Natural killer cell (primary cell): ENCODE measurements around the gene CCDC198. TPM values are rescaled to one million over a fixed set of nuclear protein-coding genes. Genes with fewer than 3 reads are reported as not detected.

Experiments
- ATAC-seq, 3 donors: fragments of 150-1000 bp in 2 of 3; fragments of 200-7000 bp in 1 of 3; cut with Tn5 transposase; 1 replicate in 1 of 3; 2 replicates in 2 of 3; pipeline ENCODE4 v1.10.0; 2021; ENCODE audit warnings: mild to moderate bottlenecking in 2 of 3, moderate library complexity in 2 of 3
- DNase-seq, 2 donors: peaks; one replicate each; pipeline versions ENCODE4 v3.0.0 to v3.0.0-alpha.2; 2013 to 2021; ENCODE audit warnings: mixed read lengths in 1 of 2
- H3K27ac ChIP-seq: one replicate; pipeline ENCODE4 v1.5.1; 2013; ENCODE audit warnings: mild to moderate bottlenecking, low read length
- H3K27me3 ChIP-seq: one replicate; pipeline ENCODE4 v1.6.1; 2013; ENCODE audit warnings: low read length; ENCODE audit not compliant: control insufficient read depth, insufficient read depth
- H3K36me3 ChIP-seq: one replicate; pipeline ENCODE4 v1.6.1; 2013; ENCODE audit warnings: low read length; ENCODE audit not compliant: control insufficient read depth, insufficient read depth
- H3K4me1 ChIP-seq: one replicate; pipeline ENCODE4 v1.6.1; 2013; ENCODE audit warnings: low read length; ENCODE audit not compliant: control insufficient read depth, insufficient read depth
- H3K4me3 ChIP-seq: one replicate; pipeline ENCODE4 v1.5.1; 2013; ENCODE audit warnings: low read length
- H3K9me3 ChIP-seq: one replicate; pipeline ENCODE4 v1.6.1; 2013; ENCODE audit warnings: low read length; ENCODE audit not compliant: control insufficient read depth, insufficient read depth
- H3K27ac Mint-ChIP-seq, 2 donors: one replicate each; pipeline ENCODE4 v1.8.0; 2022; ENCODE audit warnings: mild to moderate bottlenecking in 2 of 2, mixed read lengths in 2 of 2, moderate library complexity in 1 of 2
- H3K27me3 Mint-ChIP-seq, 2 donors: one replicate each; pipeline ENCODE4 v1.8.0; 2022; ENCODE audit warnings: low read depth in 2 of 2, mixed read lengths in 2 of 2
- H3K36me3 Mint-ChIP-seq: one replicate; pipeline ENCODE4 v1.8.0; 2022; ENCODE audit warnings: mixed read lengths
- H3K4me1 Mint-ChIP-seq, 2 donors: one replicate each; pipeline ENCODE4 v1.8.0; 2022; ENCODE audit warnings: mixed read lengths in 2 of 2
- H3K4me3 Mint-ChIP-seq: one replicate; pipeline ENCODE4 v1.8.0; 2022; ENCODE audit warnings: mild to moderate bottlenecking, moderate library complexity, mixed read lengths
- H3K9me3 Mint-ChIP-seq, 2 donors: one replicate each; pipeline ENCODE4 v1.8.0; 2022; ENCODE audit warnings: mixed read lengths in 2 of 2
- WGBS: methylation state at CpG from one replicate; pipeline ENCODE4 v1.1.7; 2013; ENCODE audit warnings: missing lambda C conversion rate; ENCODE audit not compliant: insufficient coverage; 5-methylcytosine and 5-hydroxymethylcytosine counted together
- intact Hi-C: fragments of 100-400 bp; cut with micrococcal nuclease; formaldehyde crosslinking; loops from one replicate; pipeline ENCODE4 v1.14.2; 2022
- total RNA-seq, 4 donors: library from RNA; stranded (reverse); fragments of 120-200 nt in 1 of 4; gene quantifications; one replicate each; pipeline versions ENCODE4 v1.2.3 to v1.2.4, GENCODE V29; 2013 to 2022
- TF ChIP-seq, protein P1 (sequence below): fragments of 200-600 bp; IDR thresholded peaks from one replicate; pipeline ENCODE4 v1.8.0; 2022; ENCODE audit warnings: antibody characterized with exemption

CCDC198 gene
- total RNA-seq, 3 donors from 2014 or later (not counting 1 experiment from before 2014, with no cell fraction given), result not detected

DNA sequence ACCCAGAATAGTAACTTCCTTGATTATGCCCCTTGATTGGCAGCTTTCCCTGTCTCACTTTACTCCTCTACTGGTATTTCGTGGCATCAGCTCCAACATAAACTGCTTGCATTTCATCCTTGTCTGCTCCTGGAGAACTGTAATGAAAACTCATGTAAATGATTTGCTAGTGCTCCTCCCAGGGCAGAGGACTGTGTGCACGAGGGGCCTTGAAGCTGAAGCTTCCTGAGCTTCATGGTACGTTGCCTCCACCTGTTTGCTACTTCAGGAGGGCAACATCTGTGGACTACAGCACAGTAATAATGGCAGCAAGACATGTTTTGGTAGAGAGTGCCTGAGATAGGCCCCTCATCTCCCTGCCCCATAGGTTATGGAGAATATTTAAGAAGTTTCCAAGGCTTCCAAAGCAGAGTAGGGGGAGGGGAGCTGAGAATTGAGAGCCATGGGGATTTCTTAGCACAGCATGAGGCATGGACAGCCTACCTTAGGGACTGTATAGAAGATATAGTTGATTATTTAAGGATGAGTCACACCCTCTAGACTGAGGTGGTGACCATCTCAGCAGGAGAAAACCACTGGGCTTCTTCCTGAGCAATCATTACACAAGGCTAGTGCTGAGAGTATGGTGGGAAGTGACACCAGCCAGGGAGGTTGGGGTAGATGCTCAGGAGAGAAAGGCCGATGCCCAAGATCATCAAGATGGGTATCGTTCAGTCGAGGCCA, 29.5 kb downstream of the CCDC198 start:
- H3K27ac ChIP-seq, result no peak overlapping the region
- no peaks in the 10 kb centered on the region for H3K4me1 Mint-ChIP-seq
- peaks cover 0 to 8% of the 10 kb centered on the region in 2 donors for H3K27me3 Mint-ChIP-seq
- DNase-seq (no peak), ATAC-seq (no peak)
- intact Hi-C loops, result no loop called here
- WGBS, result 75% methylated on average over 6 of the region's 6 CpGs
- no peak overlapping the region for H3K27ac Mint-ChIP-seq
- H3K9me3 ChIP-seq, result no peaks in the 10 kb centered on the region
- H3K9me3 Mint-ChIP-seq, result peaks cover 0 to 2% of the 10 kb centered on the region in 2 donors
- H3K4me1 ChIP-seq, result no peaks in the 10 kb centered on the region
- TF ChIP-seq, protein P1, sequence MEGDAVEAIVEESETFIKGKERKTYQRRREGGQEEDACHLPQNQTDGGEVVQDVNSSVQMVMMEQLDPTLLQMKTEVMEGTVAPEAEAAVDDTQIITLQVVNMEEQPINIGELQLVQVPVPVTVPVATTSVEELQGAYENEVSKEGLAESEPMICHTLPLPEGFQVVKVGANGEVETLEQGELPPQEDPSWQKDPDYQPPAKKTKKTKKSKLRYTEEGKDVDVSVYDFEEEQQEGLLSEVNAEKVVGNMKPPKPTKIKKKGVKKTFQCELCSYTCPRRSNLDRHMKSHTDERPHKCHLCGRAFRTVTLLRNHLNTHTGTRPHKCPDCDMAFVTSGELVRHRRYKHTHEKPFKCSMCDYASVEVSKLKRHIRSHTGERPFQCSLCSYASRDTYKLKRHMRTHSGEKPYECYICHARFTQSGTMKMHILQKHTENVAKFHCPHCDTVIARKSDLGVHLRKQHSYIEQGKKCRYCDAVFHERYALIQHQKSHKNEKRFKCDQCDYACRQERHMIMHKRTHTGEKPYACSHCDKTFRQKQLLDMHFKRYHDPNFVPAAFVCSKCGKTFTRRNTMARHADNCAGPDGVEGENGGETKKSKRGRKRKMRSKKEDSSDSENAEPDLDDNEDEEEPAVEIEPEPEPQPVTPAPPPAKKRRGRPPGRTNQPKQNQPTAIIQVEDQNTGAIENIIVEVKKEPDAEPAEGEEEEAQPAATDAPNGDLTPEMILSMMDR, result no peak
- H3K4me3 ChIP-seq, result no peak overlapping the region
- no peaks in the 10 kb centered on the region for H3K36me3 ChIP-seq
- no peak overlapping the region for H3K4me3 Mint-ChIP-seq
- no peaks in the 10 kb centered on the region for H3K36me3 Mint-ChIP-seq
- no peaks in the 10 kb centered on the region for H3K27me3 ChIP-seq

DNA sequence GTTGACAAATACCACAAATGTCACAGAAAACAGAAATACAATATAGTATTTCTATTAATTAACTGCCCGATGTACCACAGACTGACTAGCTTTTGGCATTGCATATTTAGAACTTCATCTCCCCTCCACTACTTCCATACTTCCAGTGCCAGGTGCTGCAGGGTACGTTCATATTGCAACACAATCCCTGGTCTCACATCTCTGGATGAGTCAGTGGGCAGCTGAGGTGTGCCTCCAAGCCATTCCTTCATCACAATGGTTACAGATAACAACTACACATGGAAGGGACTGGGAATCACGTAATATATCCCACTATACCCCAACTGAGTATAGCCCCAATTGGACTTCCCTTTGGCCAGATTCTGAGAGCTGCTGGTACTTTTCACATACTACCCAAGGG, 31.1 kb downstream of the CCDC198 start:
- Mint-ChIP-seq H3K27ac (no peak overlapping the region), H3K4me1 (no peaks in the 10 kb centered on the region), H3K27me3 (peaks cover 0 to 8% of the 10 kb centered on the region in 2 donors), H3K4me3 (no peak overlapping the region), H3K9me3 (peaks cover 0 to 2% of the 10 kb centered on the region in 2 donors), H3K36me3 (no peaks in the 10 kb centered on the region)
- no peaks in the 10 kb centered on the region for H3K4me1 ChIP-seq
- no peaks in the 10 kb centered on the region for H3K36me3 ChIP-seq
- no peaks in the 10 kb centered on the region for H3K27me3 ChIP-seq
- TF ChIP-seq, protein P1, result no peak
- H3K4me3 ChIP-seq, result no peak overlapping the region
- H3K27ac ChIP-seq, result no peak overlapping the region
- 77% methylated on average over 2 of the region's 3 CpGs for WGBS
- no peak for DNase-seq
- intact Hi-C loops, result no loop called here
- ATAC-seq, result no peak
- H3K9me3 ChIP-seq, result no peaks in the 10 kb centered on the region

DNA sequence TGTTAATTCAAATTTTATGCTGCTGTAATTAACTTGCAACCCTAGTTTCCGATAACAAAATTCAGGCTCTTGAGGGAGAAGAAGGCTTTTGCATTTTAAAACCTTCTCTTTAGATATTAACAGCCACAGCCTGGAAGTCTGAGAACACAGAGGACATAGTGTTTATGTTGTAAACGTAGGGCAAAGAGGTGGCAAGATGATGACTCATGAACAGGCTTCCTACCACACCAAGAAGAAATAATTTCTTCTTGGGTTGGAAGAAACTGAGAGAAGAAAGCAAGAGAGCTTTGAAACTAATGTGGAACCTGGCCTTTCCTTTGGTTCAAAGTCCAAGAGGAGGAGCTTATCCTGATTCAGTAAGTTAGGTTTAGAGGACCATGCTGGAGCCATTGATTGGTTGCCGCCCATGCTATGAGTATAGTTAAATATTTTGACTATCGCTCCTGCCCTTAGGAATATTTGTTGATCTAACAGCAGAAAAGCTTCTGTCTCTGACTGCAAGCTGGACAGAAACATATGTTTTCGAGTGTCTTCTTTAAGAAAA, 31.8 kb downstream of the CCDC198 start:
- TF ChIP-seq, protein P1, result no peak
- Mint-ChIP-seq H3K4me3 (no peak overlapping the region), H3K36me3 (no peaks in the 10 kb centered on the region), H3K4me1 (no peaks in the 10 kb centered on the region), H3K27me3 (peaks cover 2 to 8% of the 10 kb centered on the region in 2 donors), H3K9me3 (peaks cover 0 to 2% of the 10 kb centered on the region in 2 donors), H3K27ac (no peak overlapping the region)
- ATAC-seq, result no peak
- Histone ChIP-seq H3K4me3 (no peak overlapping the region), H3K4me1 (no peaks in the 10 kb centered on the region), H3K36me3 (no peaks in the 10 kb centered on the region), H3K9me3 (no peaks in the 10 kb centered on the region), H3K27ac (no peak overlapping the region), H3K27me3 (no peaks in the 10 kb centered on the region)
- no peak for DNase-seq
- 86% methylated on average over 3 of the region's 5 CpGs for WGBS
- intact Hi-C loops, result no loop called here
